Measurements from ENCODE around the gene MAB21L3.

The MAB21L3 gene

GRCh38 chr1:116161877-116162390, 50.7 kb downstream of the MAB21L3 start:
- Histone ChIP-seq H3K27me3 (ENCODE audit: control insufficient read depth in 1 of 2, insufficient read depth in 2 of 2, low read length in 2 of 2) (no peaks in the 10 kb centered on the region), H3K36me3 (ENCODE audit: control insufficient read depth in 1 of 2, insufficient read depth in 2 of 2, low read length in 2 of 2) (no peaks in the 10 kb centered on the region), H3K4me1 (ENCODE audit: control insufficient read depth in 1 of 2, insufficient read depth in 2 of 2, low read length in 2 of 2) (peaks cover 4 to 8% of the 10 kb centered on the region in 2 donors), H3K27ac (ENCODE audit: low read depth, low read length) (no peak overlapping the region), H3K4me3 (ENCODE audit: low read depth in 1 of 2, low read length in 2 of 2) (no peak overlapping the region), H3K9ac (ENCODE audit: low read depth in 1 of 2, low read length in 2 of 2) (no peak overlapping the region), H3K9me3 (ENCODE audit: control insufficient read depth in 1 of 2, low read length in 2 of 2) (no peaks in the 10 kb centered on the region)

- Histone ChIP-seq H3K9ac (ENCODE audit: low read depth in 1 of 2, low read length in 2 of 2) (no peak overlapping the region), H3K9me3 (ENCODE audit: control insufficient read depth in 1 of 2, low read length in 2 of 2) (no peaks in the 10 kb centered on the region), H3K36me3 (ENCODE audit: control insufficient read depth in 1 of 2, insufficient read depth in 2 of 2, low read length in 2 of 2) (no peaks in the 10 kb centered on the region), H3K4me3 (ENCODE audit: low read depth in 1 of 2, low read length in 2 of 2) (no peak overlapping the region), H3K27ac (ENCODE audit: low read depth, low read length) (no peak overlapping the region), H3K27me3 (ENCODE audit: control insufficient read depth in 1 of 2, insufficient read depth in 2 of 2, low read length in 2 of 2) (no peaks in the 10 kb centered on the region), H3K4me1 (ENCODE audit: control insufficient read depth in 1 of 2, insufficient read depth in 2 of 2, low read length in 2 of 2) (peaks cover 5 to 20% of the 10 kb centered on the region in 2 donors)
Observed at GRCh38 chr1:116163533-116163932, 52.3 kb downstream of the MAB21L3 start.

DNA sequence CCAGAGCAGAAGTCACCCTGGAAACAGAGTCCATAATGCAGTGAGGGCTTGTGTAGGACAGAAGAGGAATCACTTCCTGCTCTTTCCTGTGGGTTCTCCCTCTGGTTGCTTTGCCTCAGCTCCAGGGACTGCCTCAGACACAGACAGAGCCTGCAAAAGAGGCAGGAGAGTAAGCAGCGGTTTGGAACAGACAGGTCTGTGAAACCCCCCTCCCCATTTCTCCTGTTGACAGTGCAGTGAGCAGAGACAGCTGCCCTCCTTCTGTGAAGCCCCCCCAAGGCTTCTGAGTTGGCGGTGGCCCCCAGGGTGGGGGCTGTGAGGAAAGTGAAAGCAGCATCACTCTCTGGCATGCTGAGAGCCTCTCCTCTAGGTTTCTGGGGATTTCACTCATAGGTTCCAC, 53.0 kb downstream of the MAB21L3 start:
- H3K9me3 ChIP-seq (ENCODE audit: control insufficient read depth in 1 of 2, low read length in 2 of 2), result no peaks in the 10 kb centered on the region
- no peak overlapping the region for H3K27ac ChIP-seq (ENCODE audit: low read depth, low read length)
- H3K27me3 ChIP-seq (ENCODE audit: control insufficient read depth in 1 of 2, insufficient read depth in 2 of 2, low read length in 2 of 2), result no peaks in the 10 kb centered on the region
- no peaks in the 10 kb centered on the region for H3K36me3 ChIP-seq (ENCODE audit: control insufficient read depth in 1 of 2, insufficient read depth in 2 of 2, low read length in 2 of 2)
- H3K4me1 ChIP-seq (ENCODE audit: control insufficient read depth in 1 of 2, insufficient read depth in 2 of 2, low read length in 2 of 2), result peaks cover 11 to 25% of the 10 kb centered on the region in 2 donors
- H3K9ac ChIP-seq (ENCODE audit: low read depth in 1 of 2, low read length in 2 of 2), result no peak overlapping the region
- H3K4me3 ChIP-seq (ENCODE audit: low read depth in 1 of 2, low read length in 2 of 2), result no peak overlapping the region

- H3K27ac ChIP-seq (ENCODE audit: low read depth, low read length), result no peak overlapping the region
- H3K4me3 ChIP-seq (ENCODE audit: low read depth in 1 of 2, low read length in 2 of 2), result no peak overlapping the region
- H3K36me3 ChIP-seq (ENCODE audit: control insufficient read depth in 1 of 2, insufficient read depth in 2 of 2, low read length in 2 of 2), result no peaks in the 10 kb centered on the region
- no peak overlapping the region for H3K9ac ChIP-seq (ENCODE audit: low read depth in 1 of 2, low read length in 2 of 2)
- H3K27me3 ChIP-seq (ENCODE audit: control insufficient read depth in 1 of 2, insufficient read depth in 2 of 2, low read length in 2 of 2), result no peaks in the 10 kb centered on the region
- peaks cover 11 to 25% of the 10 kb centered on the region in 2 donors for H3K4me1 ChIP-seq (ENCODE audit: control insufficient read depth in 1 of 2, insufficient read depth in 2 of 2, low read length in 2 of 2)
- no peaks in the 10 kb centered on the region for H3K9me3 ChIP-seq (ENCODE audit: control insufficient read depth in 1 of 2, low read length in 2 of 2)
Observed at GRCh38 chr1:116164604-116165368, 53.6 kb downstream of the MAB21L3 start.

- Histone ChIP-seq H3K9ac (ENCODE audit: low read depth in 1 of 2, low read length in 2 of 2) (no peak overlapping the region), H3K27ac (ENCODE audit: low read depth, low read length) (no peak overlapping the region), H3K4me1 (ENCODE audit: control insufficient read depth in 1 of 2, insufficient read depth in 2 of 2, low read length in 2 of 2) (peaks cover 11 to 25% of the 10 kb centered on the region in 2 donors)
Observed at GRCh38 chr1:116165572-116165971, 54.4 kb downstream of the MAB21L3 start.

DNA sequence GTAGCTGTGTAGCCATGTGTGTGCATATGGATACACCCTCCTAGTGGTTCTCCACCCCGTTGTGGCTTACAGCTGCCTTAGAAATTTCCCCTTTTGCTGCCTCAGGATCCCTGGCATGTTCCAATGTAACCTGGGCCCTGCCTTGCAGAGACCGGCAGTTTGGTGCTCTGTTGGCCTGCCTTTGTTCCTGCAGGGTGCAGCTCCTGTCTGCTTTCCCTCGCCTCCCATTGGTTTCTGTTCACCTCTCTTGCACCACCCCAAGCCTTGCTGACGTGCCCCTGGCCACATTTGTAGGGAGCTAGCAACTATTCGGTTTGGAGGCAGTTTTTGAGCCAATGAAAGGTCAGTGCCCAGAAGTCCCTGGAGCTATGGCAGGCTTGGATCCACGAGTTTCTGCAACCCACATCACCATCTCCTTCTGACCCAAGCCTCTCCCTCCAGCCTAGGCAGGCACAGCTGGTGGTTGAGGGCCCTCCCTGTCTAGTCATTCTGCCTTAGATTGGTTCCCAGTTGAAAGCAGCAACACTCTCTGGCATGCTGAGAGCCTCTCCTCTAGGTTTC, 54.9 kb downstream of the MAB21L3 start:
- Histone ChIP-seq H3K27ac (ENCODE audit: low read depth, low read length) (no peak overlapping the region), H3K9me3 (ENCODE audit: control insufficient read depth in 1 of 2, low read length in 2 of 2) (no peaks in the 10 kb centered on the region), H3K4me3 (ENCODE audit: low read depth in 1 of 2, low read length in 2 of 2) (no peak overlapping the region), H3K9ac (ENCODE audit: low read depth in 1 of 2, low read length in 2 of 2) (no peak overlapping the region), H3K27me3 (ENCODE audit: control insufficient read depth in 1 of 2, insufficient read depth in 2 of 2, low read length in 2 of 2) (no peaks in the 10 kb centered on the region), H3K4me1 (ENCODE audit: control insufficient read depth in 1 of 2, insufficient read depth in 2 of 2, low read length in 2 of 2) (peaks cover 11 to 25% of the 10 kb centered on the region in 2 donors), H3K36me3 (ENCODE audit: control insufficient read depth in 1 of 2, insufficient read depth in 2 of 2, low read length in 2 of 2) (no peaks in the 10 kb centered on the region)

More at GRCh38 chr1:116165572-116165971, 54.4 kb downstream of the MAB21L3 start:
- H3K9me3 ChIP-seq (ENCODE audit: control insufficient read depth in 1 of 2, low read length in 2 of 2), result no peaks in the 10 kb centered on the region
- no peak overlapping the region for H3K4me3 ChIP-seq (ENCODE audit: low read depth in 1 of 2, low read length in 2 of 2)
- H3K27me3 ChIP-seq (ENCODE audit: control insufficient read depth in 1 of 2, insufficient read depth in 2 of 2, low read length in 2 of 2), result no peaks in the 10 kb centered on the region
- no peaks in the 10 kb centered on the region for H3K36me3 ChIP-seq (ENCODE audit: control insufficient read depth in 1 of 2, insufficient read depth in 2 of 2, low read length in 2 of 2)

GRCh38 chr1:116166655-116167054, 55.5 kb downstream of the MAB21L3 start:
- Histone ChIP-seq H3K4me3 (ENCODE audit: low read depth in 1 of 2, low read length in 2 of 2) (no peak overlapping the region), H3K27ac (ENCODE audit: low read depth, low read length) (no peak overlapping the region), H3K9ac (ENCODE audit: low read depth in 1 of 2, low read length in 2 of 2) (no peak overlapping the region), H3K4me1 (ENCODE audit: control insufficient read depth in 1 of 2, insufficient read depth in 2 of 2, low read length in 2 of 2) (peaks cover 11 to 25% of the 10 kb centered on the region in 2 donors), H3K36me3 (ENCODE audit: control insufficient read depth in 1 of 2, insufficient read depth in 2 of 2, low read length in 2 of 2) (no peaks in the 10 kb centered on the region), H3K27me3 (ENCODE audit: control insufficient read depth in 1 of 2, insufficient read depth in 2 of 2, low read length in 2 of 2) (no peaks in the 10 kb centered on the region), H3K9me3 (ENCODE audit: control insufficient read depth in 1 of 2, low read length in 2 of 2) (no peaks in the 10 kb centered on the region)

DNA sequence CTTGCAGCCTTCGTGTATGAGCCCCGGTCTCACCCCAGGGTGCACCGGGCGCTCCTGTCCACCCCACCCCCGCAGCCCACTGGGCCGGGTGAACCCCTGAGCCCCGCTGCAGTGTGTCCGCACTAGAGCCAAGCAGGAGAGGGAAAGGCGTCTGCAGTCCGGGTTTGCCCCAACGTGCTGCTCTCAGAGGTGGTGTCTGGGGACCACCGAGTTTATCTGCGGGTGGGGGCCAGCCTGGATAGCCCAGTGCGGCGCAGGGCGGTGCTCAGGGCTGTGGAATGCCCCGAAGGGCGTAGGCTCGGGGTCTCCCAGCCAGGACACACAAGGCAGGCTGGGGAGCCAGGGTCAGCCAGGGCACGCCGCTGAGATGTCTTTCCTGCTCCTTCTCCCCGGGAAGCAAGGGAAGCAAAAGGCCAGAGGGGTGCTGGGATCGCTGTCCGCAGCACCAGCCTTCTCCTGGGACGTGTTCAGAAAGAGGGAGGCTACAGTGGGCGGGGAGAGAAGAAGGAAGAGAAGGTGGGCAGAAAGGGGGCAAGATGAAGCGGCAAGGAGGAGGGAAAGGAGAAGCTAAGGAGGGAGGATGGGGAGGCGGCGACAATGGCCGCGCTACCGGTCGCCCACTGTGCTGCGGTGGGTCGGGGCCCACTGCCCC, 56.6 kb downstream of the MAB21L3 start:
- peak overlapping the region; percentile 75 to 82 for H3K4me3 ChIP-seq (ENCODE audit: low read depth in 1 of 2, low read length in 2 of 2)
- H3K9ac ChIP-seq (ENCODE audit: low read depth in 1 of 2, low read length in 2 of 2), result peak overlapping the region; percentile 82 to 86
- peaks cover 11 to 25% of the 10 kb centered on the region in 2 donors for H3K4me1 ChIP-seq (ENCODE audit: control insufficient read depth in 1 of 2, insufficient read depth in 2 of 2, low read length in 2 of 2)
- H3K9me3 ChIP-seq (ENCODE audit: control insufficient read depth in 1 of 2, low read length in 2 of 2), result no peaks in the 10 kb centered on the region
- H3K36me3 ChIP-seq (ENCODE audit: control insufficient read depth in 1 of 2, insufficient read depth in 2 of 2, low read length in 2 of 2), result no peaks in the 10 kb centered on the region
- peak overlapping the region; percentile 39 for H3K27ac ChIP-seq (ENCODE audit: low read depth, low read length)
- no peaks in the 10 kb centered on the region for H3K27me3 ChIP-seq (ENCODE audit: control insufficient read depth in 1 of 2, insufficient read depth in 2 of 2, low read length in 2 of 2)

GRCh38 chr1:116168277-116169032, 57.3 kb downstream of the MAB21L3 start:
- Histone ChIP-seq H3K9me3 (ENCODE audit: control insufficient read depth in 1 of 2, low read length in 2 of 2) (no peaks in the 10 kb centered on the region), H3K27me3 (ENCODE audit: control insufficient read depth in 1 of 2, insufficient read depth in 2 of 2, low read length in 2 of 2) (no peaks in the 10 kb centered on the region), H3K36me3 (ENCODE audit: control insufficient read depth in 1 of 2, insufficient read depth in 2 of 2, low read length in 2 of 2) (no peaks in the 10 kb centered on the region), H3K4me3 (ENCODE audit: low read depth in 1 of 2, low read length in 2 of 2) (peak overlapping the region; percentile 75 to 82), H3K9ac (ENCODE audit: low read depth in 1 of 2, low read length in 2 of 2) (peak overlapping the region; percentile 82 to 86), H3K27ac (ENCODE audit: low read depth, low read length) (peak overlapping the region; percentile 39), H3K4me1 (ENCODE audit: control insufficient read depth in 1 of 2, insufficient read depth in 2 of 2, low read length in 2 of 2) (peaks cover 11 to 25% of the 10 kb centered on the region in 2 donors)
